ENCODE results near the gene MALRD1.

DNA sequence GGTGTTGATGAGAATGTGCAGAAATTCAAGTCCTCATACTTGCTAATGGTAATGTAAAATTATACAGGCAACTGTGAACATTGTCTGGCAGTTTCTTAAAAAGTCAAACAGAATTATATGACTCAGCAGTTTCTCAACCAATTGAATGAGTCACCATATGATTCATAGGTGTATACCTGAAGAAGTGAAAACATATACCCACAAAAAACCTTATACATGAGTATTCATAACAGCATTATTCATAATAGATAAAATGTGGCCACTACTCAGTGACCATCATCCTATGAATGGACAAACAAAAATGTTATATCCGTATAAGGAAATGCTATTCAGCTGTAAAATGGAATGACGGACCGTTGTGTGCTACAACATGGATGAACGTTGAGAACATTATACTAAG is 253.5 kb downstream of the MALRD1 start:
- TF ChIP-seq, protein P1, sequence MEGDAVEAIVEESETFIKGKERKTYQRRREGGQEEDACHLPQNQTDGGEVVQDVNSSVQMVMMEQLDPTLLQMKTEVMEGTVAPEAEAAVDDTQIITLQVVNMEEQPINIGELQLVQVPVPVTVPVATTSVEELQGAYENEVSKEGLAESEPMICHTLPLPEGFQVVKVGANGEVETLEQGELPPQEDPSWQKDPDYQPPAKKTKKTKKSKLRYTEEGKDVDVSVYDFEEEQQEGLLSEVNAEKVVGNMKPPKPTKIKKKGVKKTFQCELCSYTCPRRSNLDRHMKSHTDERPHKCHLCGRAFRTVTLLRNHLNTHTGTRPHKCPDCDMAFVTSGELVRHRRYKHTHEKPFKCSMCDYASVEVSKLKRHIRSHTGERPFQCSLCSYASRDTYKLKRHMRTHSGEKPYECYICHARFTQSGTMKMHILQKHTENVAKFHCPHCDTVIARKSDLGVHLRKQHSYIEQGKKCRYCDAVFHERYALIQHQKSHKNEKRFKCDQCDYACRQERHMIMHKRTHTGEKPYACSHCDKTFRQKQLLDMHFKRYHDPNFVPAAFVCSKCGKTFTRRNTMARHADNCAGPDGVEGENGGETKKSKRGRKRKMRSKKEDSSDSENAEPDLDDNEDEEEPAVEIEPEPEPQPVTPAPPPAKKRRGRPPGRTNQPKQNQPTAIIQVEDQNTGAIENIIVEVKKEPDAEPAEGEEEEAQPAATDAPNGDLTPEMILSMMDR (IDR thresholded peaks at IDR 0.05): no peak
- no peak for TF ChIP-seq POLR2A (IDR thresholded peaks at IDR 0.05)

Measured in right lobe of liver (tissue), 4 donors.